Measurements from ENCODE around the gene SLC4A2. TPM values are rescaled to one million over a fixed set of nuclear protein-coding genes. Genes with fewer than 3 reads are reported as not detected.

The SLC4A2 gene
- total RNA-seq, 5 donors from 2014 or later (not counting 1 experiment from before 2014, with no cell fraction given) = 52.0 to 91.5 (median 74.4) TPM

GRCh38 chr7:151053096-151053495, 6.3 kb upstream of the SLC4A2 start:
- no CpG with 5 or more reads among the region's 4 CpGs for WGBS (ENCODE audit: insufficient coverage)
- Histone ChIP-seq H3K27me3 (replicated peaks in 1 of 2; ENCODE audit: control insufficient read depth in 2 of 2, extremely low read depth in 1 of 2, insufficient read depth in 2 of 2, low read length in 1 of 2) (peaks cover 0 to 21% of the 10 kb centered on the region in 2 experiments), H3K27ac (ENCODE audit: low read length) (no peak overlapping the region), H3K4me1 (ENCODE audit: control insufficient read depth in 1 of 2, extremely low read depth in 1 of 2, insufficient read depth in 2 of 2, low read length in 2 of 2) (peaks cover 10 to 37% of the 10 kb centered on the region in 2 experiments), H3K4me3 (ENCODE audit: control insufficient read depth in 1 of 2, extremely low read depth in 1 of 2, low read length in 1 of 2) (no peak overlapping the region), H3K36me3 (ENCODE audit: control insufficient read depth in 2 of 2, extremely low read depth in 1 of 2, insufficient read depth in 1 of 2, low read length in 1 of 2) (no peaks in the 10 kb centered on the region), H3K9me3 (no peaks in the 10 kb centered on the region)
- Mint-ChIP-seq H3K36me3 (peaks cover 8% of the 10 kb centered on the region), H3K4me1 (peaks cover 20 to 26% (median 24%) of the 10 kb centered on the region in 3 donors), H3K4me3 (no peak overlapping the region), H3K27me3 (peaks cover 0 to 4% of the 10 kb centered on the region in 2 donors), H3K9me3 (no peaks in the 10 kb centered on the region), H3K27ac (no peak overlapping the region)
- ChIA-PET CTCF (interaction anchor here in 1 of 2 donors (0.7 kb wide), 1 partner anchor 71 kb away, joined by 3 read pairs; no protein-coding TSS in a partner anchor), POLR2A (interaction anchor here in 1 of 2 donors (0.5 to 0.6 kb wide), 2 partner anchors 24 to 176 kb away, joined by 4 to 5 read pairs; no protein-coding TSS in a partner anchor)
- DNase-seq (no peak), ATAC-seq (replicated peaks in 1 of 4) (no peak)

- H3K27me3 ChIP-seq (replicated peaks in 1 of 2; ENCODE audit: control insufficient read depth in 2 of 2, extremely low read depth in 1 of 2, insufficient read depth in 2 of 2, low read length in 1 of 2) = peaks cover 0 to 21% of the 10 kb centered on the region in 2 experiments
- WGBS (ENCODE audit: insufficient coverage) = 100% methylated on average over 2 of the region's 8 CpGs
- ChIA-PET CTCF (no interaction called here), POLR2A (no interaction called here)
- Mint-ChIP-seq H3K4me3 (no peak overlapping the region), H3K36me3 (peaks cover 8% of the 10 kb centered on the region), H3K9me3 (no peaks in the 10 kb centered on the region), H3K27me3 (peaks cover 0 to 4% of the 10 kb centered on the region in 2 donors), H3K4me1 (peaks cover 23 to 30% (median 30%) of the 10 kb centered on the region in 3 donors), H3K27ac (no peak overlapping the region)
- no peaks in the 10 kb centered on the region for H3K9me3 ChIP-seq
- no peak overlapping the region for H3K4me3 ChIP-seq (ENCODE audit: control insufficient read depth in 1 of 2, extremely low read depth in 1 of 2, low read length in 1 of 2)
- ATAC-seq (replicated peaks in 1 of 4) (no peak), DNase-seq (no peak)
- H3K36me3 ChIP-seq (ENCODE audit: control insufficient read depth in 2 of 2, extremely low read depth in 1 of 2, insufficient read depth in 1 of 2, low read length in 1 of 2) = no peaks in the 10 kb centered on the region
- peaks cover 16 to 43% of the 10 kb centered on the region in 2 experiments for H3K4me1 ChIP-seq (ENCODE audit: control insufficient read depth in 1 of 2, extremely low read depth in 1 of 2, insufficient read depth in 2 of 2, low read length in 2 of 2)
- no peak overlapping the region for H3K27ac ChIP-seq (ENCODE audit: low read length)
These were observed 5.6 kb upstream of the SLC4A2 start for GRCh38 chr7:151053751-151054150.

- no peaks in the 10 kb centered on the region for H3K36me3 ChIP-seq (ENCODE audit: control insufficient read depth in 2 of 2, extremely low read depth in 1 of 2, insufficient read depth in 1 of 2, low read length in 1 of 2)
- POLR2A ChIA-PET = interaction anchor here in 1 of 2 donors (0.6 kb wide), 1 partner anchor 21 kb away, joined by 4 read pairs; no protein-coding TSS in a partner anchor
- H3K4me3 ChIP-seq (ENCODE audit: control insufficient read depth in 1 of 2, extremely low read depth in 1 of 2, low read length in 1 of 2) = no peak overlapping the region
- peak overlapping the region; percentile 90 for H3K4me3 Mint-ChIP-seq
- no peaks in the 10 kb centered on the region for H3K9me3 Mint-ChIP-seq
- WGBS (ENCODE audit: insufficient coverage) = 100% methylated on average over 2 of the region's 6 CpGs
- no peak overlapping the region for H3K27ac Mint-ChIP-seq
- ATAC-seq (replicated peaks in 1 of 4) = no peak
- peaks cover 0 to 4% of the 10 kb centered on the region in 2 donors for H3K27me3 Mint-ChIP-seq
- CTCF ChIA-PET = no interaction called here
- no peaks in the 10 kb centered on the region for H3K9me3 ChIP-seq
- H3K4me1 ChIP-seq (ENCODE audit: control insufficient read depth in 1 of 2, extremely low read depth in 1 of 2, insufficient read depth in 2 of 2, low read length in 2 of 2) = peaks cover 28 to 56% of the 10 kb centered on the region in 2 experiments
- no peak for DNase-seq
- H3K27me3 ChIP-seq (replicated peaks in 1 of 2; ENCODE audit: control insufficient read depth in 2 of 2, extremely low read depth in 1 of 2, insufficient read depth in 2 of 2, low read length in 1 of 2) = peaks cover 0 to 10% of the 10 kb centered on the region in 2 experiments
- H3K4me1 Mint-ChIP-seq = peaks cover 33 to 47% (median 46%) of the 10 kb centered on the region in 3 donors
- H3K27ac ChIP-seq (ENCODE audit: low read length) = no peak overlapping the region
- H3K36me3 Mint-ChIP-seq = peaks cover 8% of the 10 kb centered on the region
These were observed 3.1 kb upstream of the SLC4A2 start for GRCh38 chr7:151056283-151056665.

DNA sequence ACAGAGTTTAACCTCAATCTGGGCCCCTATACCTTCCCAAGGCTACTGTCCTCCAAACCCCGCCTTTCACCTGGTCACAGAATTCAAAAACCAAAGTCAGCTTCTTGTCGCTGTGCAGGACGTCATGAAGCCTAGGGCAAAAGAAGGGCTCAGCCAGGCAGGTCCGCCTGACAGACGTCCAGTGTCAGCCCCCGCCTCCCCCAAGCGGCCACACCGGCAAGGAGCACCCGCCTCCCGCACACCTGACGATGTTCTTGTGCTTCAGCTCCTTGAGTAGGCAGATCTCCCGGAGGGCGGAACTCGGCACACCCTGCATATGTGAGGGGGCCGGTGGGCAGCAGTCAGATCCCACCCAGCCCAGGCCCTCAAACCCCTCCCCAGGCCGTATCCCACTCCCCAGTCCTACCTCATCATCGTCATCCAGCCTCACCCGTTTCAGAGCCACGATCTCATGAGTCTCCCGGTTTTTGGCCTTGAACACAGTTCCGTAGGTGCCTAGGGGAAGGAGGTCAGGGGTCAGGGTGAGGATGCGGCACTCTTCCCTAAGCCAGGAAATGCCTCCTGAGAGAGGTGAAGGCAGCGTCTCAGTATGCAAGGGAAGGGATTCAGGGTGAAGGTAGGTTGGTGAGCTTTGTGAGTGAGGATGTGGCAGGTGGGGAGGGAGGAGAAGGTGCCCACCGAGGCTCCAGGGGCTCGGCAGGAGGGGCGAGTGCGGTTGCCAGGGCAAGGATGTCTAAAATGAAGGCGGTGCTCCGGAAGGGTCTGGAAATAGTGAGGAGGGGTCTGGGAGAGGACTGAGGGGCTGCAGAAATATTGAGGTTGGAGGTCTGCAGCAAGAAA, 2.5 kb upstream of the SLC4A2 start:
- CTCF ChIA-PET = no interaction called here
- peak overlapping the region; percentile 90 for H3K4me3 Mint-ChIP-seq

GRCh38 chr7:151057506-151057988, 1.8 kb upstream of the SLC4A2 start, which contains the start of gene CDK5:
Gene CDK5, minus strand, starts transcription at chr7:151057897. Its CDS starts 49 bp downstream, at chr7:151057848.
- no peak for DNase-seq
- H3K36me3 ChIP-seq (ENCODE audit: control insufficient read depth in 2 of 2, extremely low read depth in 1 of 2, insufficient read depth in 1 of 2, low read length in 1 of 2) = peaks cover 0 to 2% of the 10 kb centered on the region in 2 donors
- H3K4me1 ChIP-seq (ENCODE audit: control insufficient read depth in 1 of 2, extremely low read depth in 1 of 2, insufficient read depth in 2 of 2, low read length in 2 of 2) = peaks cover 28 to 56% of the 10 kb centered on the region in 2 experiments
- H3K27ac ChIP-seq (ENCODE audit: low read length) = peak within 1 kb of the TSS; percentile 94
- 3% methylated on average over 26 of the region's 30 CpGs for WGBS (ENCODE audit: insufficient coverage)
- no peaks in the 10 kb centered on the region for H3K9me3 ChIP-seq
- peaks cover 38 to 51% (median 48%) of the 10 kb centered on the region in 3 donors for H3K4me1 Mint-ChIP-seq
- H3K4me3 ChIP-seq (ENCODE audit: control insufficient read depth in 1 of 2, extremely low read depth in 1 of 2, low read length in 1 of 2) = peak within 1 kb of the TSS; percentile 85 to 88
- H3K27ac Mint-ChIP-seq = peak within 1 kb of the TSS; percentile 95 to 96
- H3K9me3 Mint-ChIP-seq = no peaks in the 10 kb centered on the region
- CTCF ChIA-PET = no interaction called here
- POLR2A ChIA-PET = no interaction called here
- peaks cover 0 to 3% of the 10 kb centered on the region in 2 donors for H3K27me3 Mint-ChIP-seq
- H3K4me3 Mint-ChIP-seq = peak within 1 kb of the TSS; percentile 90
- peak; percentile 2 to 4 (median 4) for ATAC-seq (replicated peaks in 1 of 4)
- H3K27me3 ChIP-seq (replicated peaks in 1 of 2; ENCODE audit: control insufficient read depth in 2 of 2, extremely low read depth in 1 of 2, insufficient read depth in 2 of 2, low read length in 1 of 2) = peaks cover 0 to 2% of the 10 kb centered on the region in 2 experiments
- peaks cover 8% of the 10 kb centered on the region for H3K36me3 Mint-ChIP-seq

More for the DNA sequence above, 2.5 kb upstream of the SLC4A2 start:
- Histone ChIP-seq H3K27me3 (replicated peaks in 1 of 2; ENCODE audit: control insufficient read depth in 2 of 2, extremely low read depth in 1 of 2, insufficient read depth in 2 of 2, low read length in 1 of 2) (peaks cover 0 to 6% of the 10 kb centered on the region in 2 experiments), H3K4me1 (ENCODE audit: control insufficient read depth in 1 of 2, extremely low read depth in 1 of 2, insufficient read depth in 2 of 2, low read length in 2 of 2) (peaks cover 28 to 56% of the 10 kb centered on the region in 2 experiments), H3K4me3 (ENCODE audit: control insufficient read depth in 1 of 2, extremely low read depth in 1 of 2, low read length in 1 of 2) (peak overlapping the region; percentile 85 to 88), H3K36me3 (ENCODE audit: control insufficient read depth in 2 of 2, extremely low read depth in 1 of 2, insufficient read depth in 1 of 2, low read length in 1 of 2) (no peaks in the 10 kb centered on the region), H3K27ac (ENCODE audit: low read length) (no peak overlapping the region), H3K9me3 (no peaks in the 10 kb centered on the region)
- POLR2A ChIA-PET = no interaction called here
- Mint-ChIP-seq H3K9me3 (no peaks in the 10 kb centered on the region), H3K4me1 (peaks cover 39 to 53% (median 49%) of the 10 kb centered on the region in 3 donors), H3K27ac (peak overlapping the region in 1 of 2 donors; percentile 95), H3K27me3 (peaks cover 0 to 4% of the 10 kb centered on the region in 2 donors), H3K36me3 (peaks cover 8% of the 10 kb centered on the region)
- WGBS (ENCODE audit: insufficient coverage) = 66% methylated on average over 20 of the region's 29 CpGs
- ATAC-seq (replicated peaks in 1 of 4) (no peak), DNase-seq (no peak)
